HG03135 (cell line): ENCODE measurements around the gene INTS4.
"Not testable (repeated sequence)": the region's sequence is repeated elsewhere in the genome, so short reads cannot be mapped to it uniquely, and the experiment has no call there.

ENCODE experiments used
- ATAC-seq: cut with Tn5 transposase; IDR thresholded peaks from one replicate; pipeline ENCODE4 v1.9.1; 2021; ENCODE audit warnings: mild to moderate bottlenecking, moderate library complexity; ENCODE audit not compliant: unreplicated experiment

INTS4 gene

GRCh38 chr11:78022397-78023396 lies 28.2 kb upstream of the INTS4 start, which contains the start of gene KCTD14:
KCTD14 (minus strand) TSS chr11:78023276; CDS start chr11:78023249, 27 bp downstream.
- ATAC-seq, result no peak

GRCh38 chr11:78021611-78022010 lies 27.1 kb upstream of the INTS4 start:
- ATAC-seq, result no peak

GRCh38 chr11:78020246-78020645 lies 25.8 kb upstream of the INTS4 start:
- ATAC-seq, result no peak

GRCh38 chr11:78019808-78020207 lies 25.3 kb upstream of the INTS4 start:
- no peak for ATAC-seq

- ATAC-seq, result no peak
Observed at GRCh38 chr11:78015878-78016277, 21.4 kb upstream of the INTS4 start.

GRCh38 chr11:78014937-78015520 lies 20.6 kb upstream of the INTS4 start:
- not testable (repeated sequence) for ATAC-seq

GRCh38 chr11:78011301-78011700 lies 16.8 kb upstream of the INTS4 start:
- ATAC-seq, result no peak

GRCh38 chr11:78010755-78011154 lies 16.3 kb upstream of the INTS4 start:
- ATAC-seq, result no peak

GRCh38 chr11:78010304-78010703 lies 15.8 kb upstream of the INTS4 start:
- no peak for ATAC-seq

- no peak for ATAC-seq
Observed at GRCh38 chr11:78009062-78009461, 14.6 kb upstream of the INTS4 start.

- no peak for ATAC-seq
Observed at GRCh38 chr11:78000193-78000592, 5.7 kb upstream of the INTS4 start.

GRCh38 chr11:77999446-78000030 lies 5.1 kb upstream of the INTS4 start:
- ATAC-seq, result no peak

GRCh38 chr11:77993902-77994301 lies 566 bp downstream of the INTS4 start:
- no peak for ATAC-seq

GRCh38 chr11:77990981-77991380 lies 3.5 kb downstream of the INTS4 start:
- no peak for ATAC-seq

- not testable (repeated sequence) for ATAC-seq
Observed at GRCh38 chr11:77986456-77986855, 8.0 kb downstream of the INTS4 start.

GRCh38 chr11:77981346-77981947 lies 13.0 kb downstream of the INTS4 start:
- no peak for ATAC-seq

GRCh38 chr11:77968337-77968736 lies 26.1 kb downstream of the INTS4 start:
- peak; percentile 74 for ATAC-seq

- ATAC-seq, result no peak
Observed at GRCh38 chr11:77967753-77968152, 26.7 kb downstream of the INTS4 start.

- ATAC-seq, result no peak
Observed at GRCh38 chr11:77967121-77967520, 27.3 kb downstream of the INTS4 start.

GRCh38 chr11:77966338-77966737 lies 28.1 kb downstream of the INTS4 start:
- ATAC-seq, result no peak

GRCh38 chr11:77959434-77959833 lies 35.0 kb downstream of the INTS4 start:
- no peak for ATAC-seq
